Measurements from ENCODE around the gene TNFRSF25.

TNFRSF25 gene

GRCh38 chr1:6426277-6426971 is 39.5 kb downstream of the TNFRSF25 start:
- TF ChIP-seq POLR2AphosphoS5 (IDR thresholded peaks at IDR 0.05; ENCODE audit: low read depth), result no peak
- no peak for TF ChIP-seq CTCF (IDR thresholded peaks at IDR 0.05; ENCODE audit: insufficient read depth, low read length)
- TF ChIP-seq REST (IDR thresholded peaks at IDR 0.05; ENCODE audit: insufficient replicate concordance, low read depth), result no peak
- TF ChIP-seq GABPA (IDR thresholded peaks at IDR 0.05; ENCODE audit: low read depth), result no peak
- no peak for TF ChIP-seq SPI1 (IDR thresholded peaks at IDR 0.05; ENCODE audit: borderline replicate concordance, low read depth)
- Histone ChIP-seq H3K4me3 (replicated peaks; ENCODE audit: insufficient read depth, low read length) (no peak overlapping the region), H3K27ac (replicated peaks) (no peak overlapping the region), H3K27me3 (ENCODE audit: insufficient read depth, poor library complexity, severe bottlenecking) (peaks cover 65% of the 10 kb centered on the region)
- DNase-seq (ENCODE audit: low read depth in 1 of 2, low spot score in 1 of 2), result no peak

DNA sequence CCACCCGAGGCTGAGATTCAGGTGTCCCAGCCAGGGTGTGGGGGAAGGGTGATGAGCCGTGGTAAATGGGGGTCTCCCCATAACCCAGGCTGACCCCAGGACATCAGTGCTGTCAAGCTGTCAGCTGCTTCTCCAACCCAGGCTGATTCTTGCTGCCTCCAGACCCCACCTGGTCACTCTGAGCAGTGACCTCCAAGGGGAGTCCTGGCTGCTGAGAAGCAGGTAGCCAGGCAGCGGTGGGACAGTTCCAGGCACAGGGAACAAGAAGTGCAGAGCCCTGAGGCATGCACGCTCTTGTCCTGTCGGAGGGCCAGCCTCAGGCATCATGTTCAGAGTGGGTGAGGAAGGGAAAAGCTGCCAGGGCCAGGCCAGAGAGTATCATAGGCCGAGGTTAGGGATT is 40.3 kb downstream of the TNFRSF25 start:
- DNase-seq (ENCODE audit: low read depth in 1 of 2, low spot score in 1 of 2), result no peak
- H3K27ac ChIP-seq (replicated peaks), result no peak overlapping the region
- H3K27me3 ChIP-seq (ENCODE audit: insufficient read depth, poor library complexity, severe bottlenecking), result peaks cover 70% of the 10 kb centered on the region

GRCh38 chr1:6424619-6425593 is 41.1 kb downstream of the TNFRSF25 start, which contains the start of gene ESPN:
ESPN (plus strand) TSS chr1:6424776; CDS start chr1:6424956, 180 bp downstream.
- no peak within 1 kb of the TSS for H3K4me3 ChIP-seq (replicated peaks; ENCODE audit: insufficient read depth, low read length)
- H3K27me3 ChIP-seq (ENCODE audit: insufficient read depth, poor library complexity, severe bottlenecking), result peaks cover 70% of the 10 kb centered on the region
- TF ChIP-seq CTCF (IDR thresholded peaks at IDR 0.05; ENCODE audit: insufficient read depth, low read length) (no peak), POLR2AphosphoS5 (IDR thresholded peaks at IDR 0.05; ENCODE audit: low read depth) (no peak), GABPA (IDR thresholded peaks at IDR 0.05; ENCODE audit: low read depth) (no peak), REST (IDR thresholded peaks at IDR 0.05; ENCODE audit: insufficient replicate concordance, low read depth) (no peak), SPI1 (IDR thresholded peaks at IDR 0.05; ENCODE audit: borderline replicate concordance, low read depth) (no peak)
- H3K27ac ChIP-seq (replicated peaks), result no peak within 1 kb of the TSS
- no peak for DNase-seq (ENCODE audit: low read depth in 1 of 2, low spot score in 1 of 2)

More for the DNA sequence above, 40.3 kb downstream of the TNFRSF25 start:
- TF ChIP-seq SPI1 (IDR thresholded peaks at IDR 0.05; ENCODE audit: borderline replicate concordance, low read depth) (no peak), CTCF (IDR thresholded peaks at IDR 0.05; ENCODE audit: insufficient read depth, low read length) (no peak), GABPA (IDR thresholded peaks at IDR 0.05; ENCODE audit: low read depth) (no peak)
- no peak overlapping the region for H3K4me3 ChIP-seq (replicated peaks; ENCODE audit: insufficient read depth, low read length)

All from HL-60 (cell line).